ENCODE results near the gene NYAP2.

GRCh38 chr2:225419033-225419432 is 19.5 kb downstream of the NYAP2 start:
- TF ChIP-seq YY1 (IDR thresholded peaks at IDR 0.05; ENCODE audit: low read depth) (no peak), EGR1 (IDR thresholded peaks at IDR 0.05) (no peak), REST (IDR thresholded peaks at IDR 0.05; ENCODE audit: low read depth) (no peak), MAX (IDR thresholded peaks at IDR 0.05) (no peak), RAD21 (IDR thresholded peaks at IDR 0.05; ENCODE audit: low read depth) (no peak), TAF1 (IDR thresholded peaks at IDR 0.05; ENCODE audit: low read depth) (no peak), TEAD4 (IDR thresholded peaks at IDR 0.05) (no peak), CEBPB (IDR thresholded peaks at IDR 0.05) (no peak), EP300 (IDR thresholded peaks at IDR 0.05; ENCODE audit: borderline replicate concordance) (no peak), ZBTB7A (IDR thresholded peaks at IDR 0.05; ENCODE audit: low read depth) (no peak)

All from Ishikawa (cell line).